GM18520 (cell line): ENCODE data around the gene ZSCAN26.
"Not testable (repeated sequence)": the region's sequence is repeated elsewhere in the genome, so short reads cannot be mapped to it uniquely, and the experiment has no call there.

Source experiments
- ATAC-seq: cut with Tn5 transposase; IDR thresholded peaks from one replicate; pipeline ENCODE4 v1.9.1; 2021; ENCODE audit not compliant: unreplicated experiment

ZSCAN26 gene

GRCh38 chr6:28254121-28254519 lies 12.8 kb upstream of the ZSCAN26 start:
- ATAC-seq, result no peak

GRCh38 chr6:28257042-28257441 lies 9.9 kb upstream of the ZSCAN26 start:
- no peak for ATAC-seq

GRCh38 chr6:28258877-28259777 lies 7.8 kb upstream of the ZSCAN26 start, which contains the start of gene NKAPL:
Gene NKAPL, plus strand, starts transcription at chr6:28259297. Its CDS starts 75 bp downstream, at chr6:28259372.
- no peak for ATAC-seq

GRCh38 chr6:28263922-28264321 lies 3.0 kb upstream of the ZSCAN26 start:
- ATAC-seq, result no peak

- ATAC-seq, result no peak
These were observed 2.0 kb upstream of the ZSCAN26 start for GRCh38 chr6:28264834-28265401.

GRCh38 chr6:28266563-28266961 lies 381 bp upstream of the ZSCAN26 start:
- no peak for ATAC-seq

GRCh38 chr6:28267695-28268059 lies 734 bp downstream of the ZSCAN26 start:
- ATAC-seq, result no peak

- no peak for ATAC-seq
These were observed 2.5 kb downstream of the ZSCAN26 start for GRCh38 chr6:28269492-28269891.

- no peak for ATAC-seq
These were observed 7.9 kb downstream of the ZSCAN26 start for GRCh38 chr6:28274888-28275287.

GRCh38 chr6:28277746-28278145 lies 10.8 kb downstream of the ZSCAN26 start:
- no peak for ATAC-seq

GRCh38 chr6:28280595-28281287 lies 13.8 kb downstream of the ZSCAN26 start:
- no peak for ATAC-seq

GRCh38 chr6:28281288-28282064 lies 14.5 kb downstream of the ZSCAN26 start, which contains the start of gene PGBD1:
Gene PGBD1, plus strand, starts transcription at chr6:28281572. Its CDS starts 2,242 bp downstream, at chr6:28283814.
- no peak for ATAC-seq

- no peak for ATAC-seq
These were observed 16.0 kb downstream of the ZSCAN26 start for GRCh38 chr6:28282926-28283325.

GRCh38 chr6:28291573-28291972 lies 24.6 kb downstream of the ZSCAN26 start:
- no peak for ATAC-seq

GRCh38 chr6:28295326-28295725 lies 28.4 kb downstream of the ZSCAN26 start:
- ATAC-seq, result no peak

- no peak for ATAC-seq
These were observed 29.6 kb downstream of the ZSCAN26 start for GRCh38 chr6:28296520-28297060.

GRCh38 chr6:28303570-28303969 lies 36.6 kb downstream of the ZSCAN26 start:
- no peak for ATAC-seq

GRCh38 chr6:28306363-28306762 lies 39.4 kb downstream of the ZSCAN26 start:
- not testable (repeated sequence) for ATAC-seq

GRCh38 chr6:28311139-28311823 lies 44.3 kb downstream of the ZSCAN26 start:
- no peak for ATAC-seq

- no peak for ATAC-seq
These were observed 46.0 kb downstream of the ZSCAN26 start for GRCh38 chr6:28312939-28313338.
